GM19452 (cell line): Measurements from ENCODE around the gene BBIP1.
"Not testable (repeated sequence)": the region's sequence is repeated elsewhere in the genome, so short reads cannot be mapped to it uniquely, and the experiment has no call there.

ENCODE experiments used
- ATAC-seq: cut with Tn5 transposase; IDR thresholded peaks from one replicate; pipeline ENCODE4 v1.9.1; 2021; ENCODE audit not compliant: unreplicated experiment

BBIP1 gene

GRCh38 chr10:110923856-110924493, 5.0 kb upstream of the BBIP1 start:
- ATAC-seq, result peak; percentile 17

- peak; percentile 21 for ATAC-seq
These were observed 1.2 kb upstream of the BBIP1 start for GRCh38 chr10:110919971-110920881.

- ATAC-seq, result peak; percentile 6
These were observed 460 bp upstream of the BBIP1 start, which contains the start of gene SHOC2 for GRCh38 chr10:110919349-110919931. SHOC2 (plus strand) TSS chr10:110919604; CDS start chr10:110964359, 44,755 bp downstream.

GRCh38 chr10:110918269-110918642, 724 bp downstream of the BBIP1 start:
- ATAC-seq, result no peak

GRCh38 chr10:110916554-110917346, 2.2 kb downstream of the BBIP1 start:
- no peak for ATAC-seq

- not testable (repeated sequence) for ATAC-seq
These were observed 3.4 kb downstream of the BBIP1 start for GRCh38 chr10:110915600-110915999.

- ATAC-seq, result no peak
These were observed 3.9 kb downstream of the BBIP1 start for GRCh38 chr10:110915035-110915434.

GRCh38 chr10:110914431-110914830, 4.5 kb downstream of the BBIP1 start:
- ATAC-seq, result no peak

- ATAC-seq, result no peak
These were observed 6.6 kb downstream of the BBIP1 start for GRCh38 chr10:110912374-110912773.

GRCh38 chr10:110910138-110910537, 8.8 kb downstream of the BBIP1 start:
- no peak for ATAC-seq

- ATAC-seq, result no peak
These were observed 15.4 kb downstream of the BBIP1 start for GRCh38 chr10:110903280-110904278.

GRCh38 chr10:110901954-110902819, 16.8 kb downstream of the BBIP1 start:
- ATAC-seq, result no peak

GRCh38 chr10:110900983-110901382, 18.0 kb downstream of the BBIP1 start:
- no peak for ATAC-seq

GRCh38 chr10:110898391-110898790, 20.6 kb downstream of the BBIP1 start:
- ATAC-seq, result no peak

- no peak for ATAC-seq
These were observed 21.8 kb downstream of the BBIP1 start for GRCh38 chr10:110897184-110897583.

- ATAC-seq, result peak; percentile 82
These were observed 25.3 kb downstream of the BBIP1 start for GRCh38 chr10:110893559-110894179.

- no peak for ATAC-seq
These were observed 26.2 kb downstream of the BBIP1 start for GRCh38 chr10:110892602-110893288.

GRCh38 chr10:110887560-110887959, 31.4 kb downstream of the BBIP1 start:
- no peak for ATAC-seq
